T-cell (primary cell): ENCODE measurements around the gene SLC8A1. TPM values are rescaled to one million over a fixed set of nuclear protein-coding genes. Genes with fewer than 3 reads are reported as not detected.

Experiments
- ATAC-seq, 4 experiments: fragments of 200-7000 bp in 3 of 4; fragments of 150-1000 bp in 1 of 4; cut with Tn5 transposase; replicated peaks in 1 of 4; 1 replicate in 3 of 4; 2 replicates in 1 of 4; pipeline ENCODE4 v1.10.0; 2021; ENCODE audit warnings: moderate library complexity in 3 of 4, mild to moderate bottlenecking in 2 of 4, moderate number of reproducible peaks in 1 of 4
- CTCF ChIA-PET, 2 donors: fragments of 300-600 bp; sonication (Branson Sonifier 250); formaldehyde crosslinking; loops; one replicate each; lab custom pipeline; 2022; ENCODE audit warnings: antibody characterized with exemption in 2 of 2; lab: Charles Lee
- POLR2A ChIA-PET, 2 donors: fragments of 300-600 bp; sonication (Branson Sonifier 250); formaldehyde crosslinking; loops; one replicate each; lab custom pipeline; 2022; ENCODE audit warnings: antibody characterized with exemption in 2 of 2; lab: Charles Lee
- DNase-seq, 35 experiments: peaks; one replicate each; pipeline versions ENCODE4 v3.0.0 to v3.0.0-alpha.2; 2013 to 2023
- H3K27ac ChIP-seq: one replicate; pipeline ENCODE4 v1.5.1; 2013; ENCODE audit warnings: low read length
- H3K27me3 ChIP-seq, 2 experiments: replicated peaks in 1 of 2; 1 replicate in 1 of 2; 2 replicates in 1 of 2; pipeline versions ENCODE4 v1.6.1 to v1.7.0; 2013; ENCODE audit warnings: low read length in 1 of 2, mixed read lengths in 1 of 2; ENCODE audit not compliant: control insufficient read depth in 2 of 2, insufficient read depth in 2 of 2; ENCODE audit errors: extremely low read depth in 1 of 2
- H3K36me3 ChIP-seq, 2 donors: 1 replicate in 1 of 2; 2 replicates in 1 of 2; pipeline versions ENCODE4 v1.6.1 to v1.7.0; 2013; ENCODE audit warnings: low read length in 1 of 2; ENCODE audit not compliant: control insufficient read depth in 2 of 2, insufficient read depth in 1 of 2; ENCODE audit errors: extremely low read depth in 1 of 2
- H3K4me1 ChIP-seq, 2 experiments: 1 replicate in 1 of 2; 2 replicates in 1 of 2; pipeline versions ENCODE4 v1.6.1 to v1.7.0; 2013; ENCODE audit warnings: low read length in 2 of 2, mixed read lengths in 1 of 2; ENCODE audit not compliant: insufficient read depth in 2 of 2, control insufficient read depth in 1 of 2; ENCODE audit errors: extremely low read depth in 1 of 2
- H3K4me3 ChIP-seq, 2 donors: 1 replicate in 1 of 2; 2 replicates in 1 of 2; pipeline versions ENCODE4 v1.5.1 to v1.7.0; 2013; ENCODE audit warnings: mild to moderate bottlenecking in 2 of 2, low read length in 1 of 2, moderate library complexity in 1 of 2; ENCODE audit not compliant: control insufficient read depth in 1 of 2; ENCODE audit errors: extremely low read depth in 1 of 2
- H3K9me3 ChIP-seq: 2 replicates; pipeline ENCODE4 v1.7.0; 2013
- H3K27ac Mint-ChIP-seq, 2 donors: one replicate each; pipeline ENCODE4 v1.8.0; 2020 to 2021; ENCODE audit warnings: mild to moderate bottlenecking in 2 of 2, mixed read lengths in 2 of 2
- H3K27me3 Mint-ChIP-seq, 2 donors: one replicate each; pipeline ENCODE4 v1.8.0; 2021 to 2022; ENCODE audit warnings: mixed read lengths in 2 of 2
- H3K36me3 Mint-ChIP-seq: one replicate; pipeline ENCODE4 v1.8.0; 2021; ENCODE audit warnings: mixed read lengths
- H3K4me1 Mint-ChIP-seq, 3 donors: one replicate each; pipeline ENCODE4 v1.8.0; 2020 to 2022; ENCODE audit warnings: mixed read lengths in 3 of 3, mild to moderate bottlenecking in 1 of 3
- H3K4me3 Mint-ChIP-seq, 3 donors: one replicate each; pipeline ENCODE4 v1.8.0; 2020 to 2022; ENCODE audit warnings: mild to moderate bottlenecking in 3 of 3, mixed read lengths in 3 of 3, moderate library complexity in 3 of 3
- H3K9me3 Mint-ChIP-seq, 3 donors: one replicate each; pipeline ENCODE4 v1.8.0; 2020 to 2022; ENCODE audit warnings: mixed read lengths in 3 of 3
- WGBS: methylation state at CpG from one replicate; pipeline ENCODE4 v1.1.5; 2013; ENCODE audit warnings: missing lambda C conversion rate; ENCODE audit not compliant: insufficient coverage; 5-methylcytosine and 5-hydroxymethylcytosine counted together
- total RNA-seq, 35 experiments: library from RNA in 6 of 35; stranded (reverse) in 6 of 35; fragments of 120-200 nt in 1 of 35; gene quantifications; one replicate each; pipeline versions ENCODE4 v1.2.1 to v1.2.4 and lab custom pipeline; 2013 to 2026

The SLC8A1 gene
- total RNA-seq, 5 donors from 2014 or later (not counting 1 experiment from before 2014, with no cell fraction given): 0.09 to 0.35 (median 0.13) TPM

- ATAC-seq (no peak), DNase-seq (no peak)
- peaks cover 5 to 6% of the 10 kb centered on the region in 2 experiments for H3K4me1 ChIP-seq
- Mint-ChIP-seq H3K36me3 (no peaks in the 10 kb centered on the region), H3K27ac (no peak overlapping the region), H3K4me3 (no peak overlapping the region), H3K4me1 (peaks cover 9 to 25% (median 15%) of the 10 kb centered on the region in 3 donors), H3K9me3 (no peaks in the 10 kb centered on the region), H3K27me3 (peaks cover 24 to 32% of the 10 kb centered on the region in 2 donors)
- CTCF ChIA-PET: no interaction called here
- H3K27ac ChIP-seq: no peak overlapping the region
- H3K4me3 ChIP-seq: no peak overlapping the region
- 100% methylated on average over 2 of the region's 3 CpGs for WGBS
- no peaks in the 10 kb centered on the region for H3K36me3 ChIP-seq
- H3K9me3 ChIP-seq: no peaks in the 10 kb centered on the region
- peaks cover 0 to 20% of the 10 kb centered on the region in 2 experiments for H3K27me3 ChIP-seq
- POLR2A ChIA-PET: no interaction called here
Observed at GRCh38 chr2:40454321-40454720, 2.4 kb upstream of the SLC8A1 start.

DNA sequence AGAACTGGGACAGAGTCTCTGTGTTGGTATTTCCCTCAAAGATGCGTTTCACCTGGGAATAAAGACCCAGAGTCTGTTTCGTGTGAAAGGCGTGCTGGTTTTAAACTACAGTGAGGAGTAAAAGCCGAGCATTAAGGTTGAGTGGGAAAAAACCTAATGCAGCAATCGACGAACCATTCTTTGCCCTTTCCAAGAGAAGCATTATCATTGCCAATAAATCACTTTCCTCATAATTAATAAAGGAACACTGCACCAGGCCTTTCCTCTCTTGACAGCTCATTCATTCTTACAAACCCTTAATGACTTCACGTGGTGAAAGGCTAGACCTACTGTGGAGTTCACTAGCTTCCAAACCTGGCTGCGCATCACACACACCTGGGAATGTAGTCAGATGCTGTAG is 896 bp upstream of the SLC8A1 start:
- H3K36me3 Mint-ChIP-seq: no peaks in the 10 kb centered on the region
- WGBS: 96% methylated on average over 4 of the region's 8 CpGs
- H3K4me3 Mint-ChIP-seq: peak overlapping the region in 2 of 3 donors; percentile 52 to 78
- peaks cover 0 to 20% of the 10 kb centered on the region in 2 experiments for H3K27me3 ChIP-seq
- ATAC-seq (no peak), DNase-seq (no peak)
- H3K9me3 ChIP-seq: no peaks in the 10 kb centered on the region
- H3K27ac Mint-ChIP-seq: no peak overlapping the region
- POLR2A ChIA-PET: no interaction called here
- CTCF ChIA-PET: no interaction called here
- no peaks in the 10 kb centered on the region for H3K9me3 Mint-ChIP-seq
- H3K27me3 Mint-ChIP-seq: peaks cover 32 to 39% of the 10 kb centered on the region in 2 donors
- H3K27ac ChIP-seq: no peak overlapping the region
- H3K36me3 ChIP-seq: no peaks in the 10 kb centered on the region
- peak overlapping the region in 1 of 2 donors; percentile 59 for H3K4me3 ChIP-seq
- peaks cover 5 to 6% of the 10 kb centered on the region in 2 experiments for H3K4me1 ChIP-seq
- H3K4me1 Mint-ChIP-seq: peaks cover 9 to 25% (median 15%) of the 10 kb centered on the region in 3 donors

- POLR2A ChIA-PET: no interaction called here
- H3K36me3 ChIP-seq: no peaks in the 10 kb centered on the region
- H3K27ac ChIP-seq: no peak overlapping the region
- Mint-ChIP-seq H3K27me3 (peaks cover 36 to 39% of the 10 kb centered on the region in 2 donors), H3K27ac (no peak overlapping the region), H3K9me3 (no peaks in the 10 kb centered on the region), H3K4me3 (peak overlapping the region in 2 of 3 donors; percentile 58 to 78), H3K4me1 (peaks cover 9 to 25% (median 15%) of the 10 kb centered on the region in 3 donors), H3K36me3 (no peaks in the 10 kb centered on the region)
- WGBS: 0% methylated on average over 9 of the region's 18 CpGs
- H3K4me1 ChIP-seq: peaks cover 5 to 6% of the 10 kb centered on the region in 2 experiments
- H3K9me3 ChIP-seq: no peaks in the 10 kb centered on the region
- peaks cover 0 to 20% of the 10 kb centered on the region in 2 experiments for H3K27me3 ChIP-seq
- CTCF ChIA-PET: no interaction called here
- no peak for ATAC-seq
- H3K4me3 ChIP-seq: peak overlapping the region in 1 of 2 donors; percentile 67
- no peak for DNase-seq
Observed at GRCh38 chr2:40450796-40451430, 977 bp downstream of the SLC8A1 start.

DNA sequence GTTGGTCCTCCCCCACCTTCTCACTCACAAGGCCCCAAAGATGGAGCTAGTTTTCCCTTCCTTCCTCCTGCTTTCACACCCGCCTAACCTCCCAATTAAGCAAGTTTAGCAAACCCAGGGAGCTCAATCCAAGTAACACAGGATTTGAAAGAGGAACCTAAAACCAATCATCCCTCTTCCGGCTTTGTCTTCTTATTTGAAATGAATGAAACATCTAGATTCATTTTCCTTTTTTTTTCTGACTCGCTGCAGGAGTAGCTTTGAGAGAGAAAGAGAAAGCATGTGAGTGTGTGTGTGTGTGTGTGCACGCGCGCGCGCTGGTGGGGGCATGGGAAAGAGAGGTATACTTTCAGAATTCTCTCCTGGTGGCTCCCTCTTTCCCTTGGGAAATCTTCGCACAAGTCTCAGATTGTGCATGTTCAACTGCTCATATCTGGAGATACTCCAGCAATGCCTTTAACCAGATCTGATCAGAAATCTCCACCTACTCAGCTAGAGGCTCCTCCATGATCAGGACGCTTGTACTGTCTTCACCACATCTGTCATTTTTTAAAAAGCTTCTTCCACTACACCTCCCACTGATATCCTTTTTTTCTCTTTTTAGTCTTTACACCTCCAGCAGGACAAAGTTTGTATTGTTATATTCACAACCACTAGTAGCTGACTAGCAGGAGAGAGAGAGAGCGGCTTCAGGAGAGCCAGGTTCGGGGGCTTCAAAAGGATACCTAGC is 1.7 kb downstream of the SLC8A1 start:
- POLR2A ChIA-PET: interaction anchor here in 1 of 2 donors (1.0 kb wide), 1 partner anchor 10 kb away, joined by 3 read pairs; no protein-coding TSS in a partner anchor
- H3K4me3 Mint-ChIP-seq: peak overlapping the region; percentile 1 to 78 (median 29)
- H3K9me3 Mint-ChIP-seq: no peaks in the 10 kb centered on the region
- Histone ChIP-seq H3K4me1 (peaks cover 5 to 6% of the 10 kb centered on the region in 2 experiments), H3K27me3 (peaks cover 0 to 20% of the 10 kb centered on the region in 2 experiments), H3K27ac (no peak overlapping the region), H3K9me3 (no peaks in the 10 kb centered on the region), H3K4me3 (peak overlapping the region in 1 of 2 donors; percentile 67), H3K36me3 (no peaks in the 10 kb centered on the region)
- no peak for ATAC-seq
- H3K36me3 Mint-ChIP-seq: no peaks in the 10 kb centered on the region
- 20% methylated on average over 3 of the region's 12 CpGs for WGBS
- H3K4me1 Mint-ChIP-seq: peaks cover 9 to 25% (median 15%) of the 10 kb centered on the region in 3 donors
- H3K27me3 Mint-ChIP-seq: peaks cover 36% of the 10 kb centered on the region in 2 donors
- no peak overlapping the region for H3K27ac Mint-ChIP-seq
- CTCF ChIA-PET: no interaction called here
- no peak for DNase-seq

DNA sequence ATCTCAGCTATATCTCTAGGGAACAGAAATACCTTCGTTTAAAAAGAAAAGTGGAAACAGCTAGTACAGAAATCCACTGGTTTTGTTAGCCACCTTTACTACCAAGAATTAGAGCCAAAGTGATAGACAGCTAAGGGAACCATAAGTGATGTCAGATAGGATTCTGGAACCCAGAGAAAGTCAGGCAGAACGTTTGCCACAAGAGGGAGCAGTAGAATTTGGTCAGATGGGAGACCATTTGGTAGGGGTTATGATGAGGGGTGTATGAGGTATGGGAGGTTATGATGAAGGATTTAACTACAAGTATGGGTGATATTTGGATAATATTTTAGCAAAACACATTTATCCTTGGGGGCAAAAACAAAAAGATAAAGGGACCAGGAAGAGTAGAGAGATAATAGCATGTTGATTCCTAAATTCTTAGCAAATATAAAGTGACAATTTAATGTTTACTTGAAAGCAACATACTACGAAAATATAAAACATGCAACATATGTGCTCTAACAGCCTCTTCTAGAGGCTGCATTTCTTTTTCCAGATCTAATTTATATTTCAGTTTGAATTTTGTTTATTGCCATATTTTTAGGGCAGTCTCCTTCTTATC is 3.3 kb downstream of the SLC8A1 start:
- H3K36me3 Mint-ChIP-seq: no peaks in the 10 kb centered on the region
- H3K27ac Mint-ChIP-seq: no peak overlapping the region
- H3K27me3 Mint-ChIP-seq: peaks cover 36% of the 10 kb centered on the region in 2 donors
- DNase-seq (peak in 1 of 35 experiments; percentile 6), ATAC-seq (no peak)
- Histone ChIP-seq H3K36me3 (no peaks in the 10 kb centered on the region), H3K9me3 (no peaks in the 10 kb centered on the region), H3K27ac (no peak overlapping the region), H3K4me3 (no peak overlapping the region), H3K27me3 (peaks cover 0 to 19% of the 10 kb centered on the region in 2 experiments), H3K4me1 (peaks cover 5 to 6% of the 10 kb centered on the region in 2 experiments)
- peaks cover 9 to 25% (median 15%) of the 10 kb centered on the region in 3 donors for H3K4me1 Mint-ChIP-seq
- ChIA-PET CTCF (no interaction called here), POLR2A (interaction anchor here in 1 of 2 donors (0.7 kb wide), 1 partner anchor 130 kb away, joined by 5 read pairs; no protein-coding TSS in a partner anchor)
- no peaks in the 10 kb centered on the region for H3K9me3 Mint-ChIP-seq
- no peak overlapping the region for H3K4me3 Mint-ChIP-seq
- WGBS: 0% methylated on average over 1 of the region's 3 CpGs

- ATAC-seq: no peak
- Mint-ChIP-seq H3K4me1 (peaks cover 0 to 4% (median 2%) of the 10 kb centered on the region in 3 donors), H3K9me3 (peaks cover 0 to 5% (median 0%) of the 10 kb centered on the region in 3 donors), H3K4me3 (no peak overlapping the region), H3K27ac (no peak overlapping the region), H3K27me3 (peaks cover 13 to 15% of the 10 kb centered on the region in 2 donors), H3K36me3 (no peaks in the 10 kb centered on the region)
- Histone ChIP-seq H3K4me3 (no peak overlapping the region), H3K9me3 (no peaks in the 10 kb centered on the region), H3K36me3 (no peaks in the 10 kb centered on the region), H3K27me3 (no peaks in the 10 kb centered on the region), H3K27ac (no peak overlapping the region), H3K4me1 (peaks cover 0 to 2% of the 10 kb centered on the region in 2 experiments)
- no peak for DNase-seq
- ChIA-PET POLR2A (no interaction called here), CTCF (no interaction called here)
Observed at GRCh38 chr2:40445467-40445866, 6.4 kb downstream of the SLC8A1 start.
